Measurements from ENCODE around the gene SNX9. TPM values are rescaled to one million over a fixed set of nuclear protein-coding genes. Genes with fewer than 3 reads are reported as not detected.

Gene SNX9
- total and polyA plus RNA-seq, 2 of the 4 experiments (the other 2 are of a cell fraction) = 35.3 to 41.2 TPM

GRCh38 chr6:157860505-157860991 lies 37.5 kb downstream of the SNX9 start:
- POLR2A ChIA-PET (ENCODE audit: unreplicated experiment) = no interaction called here

More at GRCh38 chr6:157860505-157860991, 37.5 kb downstream of the SNX9 start:
- TF ChIP-seq SMC3 (IDR thresholded peaks at IDR 0.05; ENCODE audit: low read depth, low read length) (no peak), RCOR1 (IDR thresholded peaks at IDR 0.05; ENCODE audit: insufficient replicate concordance, low read length) (no peak), ELK1 (IDR thresholded peaks at IDR 0.05; ENCODE audit: borderline replicate concordance, low read depth, low read length) (no peak)
- H2BK5ac ChIP-seq (ENCODE audit: low read depth, low read length, poor library complexity, severe bottlenecking) = peak overlapping the region; percentile 11
- H2AK5ac ChIP-seq (ENCODE audit: low read depth, low read length) = no peak overlapping the region
- H3K4ac ChIP-seq (ENCODE audit: low read depth, low read length) = peak overlapping the region; percentile 17; the same call in 1 of the 2 replicates
- H3K14ac ChIP-seq (replicated peaks; ENCODE audit: low read depth, low read length) = peak overlapping the region; percentile 76
- H2AFZ ChIP-seq (replicated peaks; ENCODE audit: low read length, poor library complexity) = no peak overlapping the region
- H3K79me1 ChIP-seq (ENCODE audit: low read depth in 1 of 2, low read length in 2 of 2) = peaks cover 8 to 66% of the 10 kb centered on the region in 2 experiments
- CTCF ChIA-PET = interaction anchor here (0.6 kb wide), 1 partner anchor 426 kb away, joined by 4 read pairs; no protein-coding TSS in a partner anchor
- peak overlapping the region; percentile 15; the same call in 1 of the 2 replicates for H3K27ac ChIP-seq (ENCODE audit: insufficient read depth, low read length)
- no peak overlapping the region; a peak in 1 of 4 replicates for H4K8ac ChIP-seq (ENCODE audit: low read depth in 2 of 2, low read length in 2 of 2)
- H3K18ac ChIP-seq (ENCODE audit: low read depth, low read length) = peak overlapping the region; percentile 77; the same call in 1 of the 2 replicates
- H3K23ac ChIP-seq (ENCODE audit: low read depth, low read length) = peak overlapping the region; percentile 61; the same call in 1 of the 2 replicates
- no peak overlapping the region for H4K91ac ChIP-seq (ENCODE audit: insufficient read depth, low read depth, low read length)
- H2BK120ac ChIP-seq (ENCODE audit: low read depth, low read length) = no peak overlapping the region
- H3K36me3 ChIP-seq (ENCODE audit: control insufficient read depth, insufficient read depth, low read length) = no peaks in the 10 kb centered on the region
- H4K5ac ChIP-seq (ENCODE audit: low read depth, low read length) = peak overlapping the region; percentile 39; the same call in 1 of the 2 replicates
- DNase-seq = peak; percentile 55
- peaks cover 15% of the 10 kb centered on the region for H3K9me1 ChIP-seq (ENCODE audit: insufficient read depth, low read length)
- WGBS, 2 experiments (ENCODE audit: extremely low coverage in 2 of 2, insufficient read length in 1 of 2) = no CpG with 5 or more reads among the region's 4 CpGs
- no peaks in the 10 kb centered on the region for H3K27me3 ChIP-seq (ENCODE audit: control insufficient read depth, insufficient read depth, low read length)
- no peak overlapping the region for H2AK9ac ChIP-seq (replicated peaks; ENCODE audit: low read depth, low read length, poor library complexity)
- peaks cover 59% of the 10 kb centered on the region for H4K20me1 ChIP-seq (ENCODE audit: insufficient read depth, low read length)
- no peak overlapping the region for H2BK20ac ChIP-seq (ENCODE audit: low read depth, low read length)
- H3K9me3 ChIP-seq (ENCODE audit: control insufficient read depth, insufficient read depth, low read length) = no peaks in the 10 kb centered on the region
- BruUV-seq (replicated peaks) = no TSS peak
- intact Hi-C loops (cut with micrococcal nuclease) = no loop called here
- peaks cover 22% of the 10 kb centered on the region for H3K4me1 ChIP-seq (ENCODE audit: control insufficient read depth, insufficient read depth, low read length)
- no peak overlapping the region for H3K56ac ChIP-seq (ENCODE audit: extremely low read depth, insufficient read depth, low read length)
- no peak overlapping the region for H3K4me3 ChIP-seq (ENCODE audit: insufficient read depth, low read depth, low read length)
- in situ Hi-C loops (cut with MboI; ENCODE audit: low sequenced_read_pairs) = no loop called here
- dilution Hi-C loops (cut with HindIII; ENCODE audit: low sequenced_read_pairs, unreplicated experiment) = no loop called here
- H3K9ac ChIP-seq (ENCODE audit: low read depth, low read length) = no peak overlapping the region
- H3K4me2 ChIP-seq (ENCODE audit: low read depth, low read length) = peak overlapping the region; percentile 70
- peak; percentile 42 for ATAC-seq (ENCODE audit: low read depth)
- H2BK15ac ChIP-seq (ENCODE audit: low read depth, low read length) = no peak overlapping the region; the same call in 2 of the 3 replicates

All from IMR-90 (cell line).